HEK293T (cell line): ENCODE data around the gene TGFBR1.

ENCODE experiments used
- CTCF ChIA-PET: fragments of 350-600 bp; formaldehyde crosslinking; extraction: SDS; loops from one replicate; lab custom pipeline; 2021; ENCODE audit warnings: antibody characterized with exemption, inconsistent platforms; lab: Yijun Ruan, JAX
- POLR2A ChIA-PET: fragments of 350-600 bp; formaldehyde crosslinking; extraction: SDS; loops from one replicate; lab custom pipeline; 2020; ENCODE audit warnings: antibody characterized with exemption, inconsistent platforms; lab: Yijun Ruan, JAX
- DNase-seq: peaks from one replicate; pipeline ENCODE4 v3.0.0; 2012; ENCODE audit warnings: mixed read lengths; ENCODE audit errors: extremely low spot score
- ARNT ChIP-seq: fragments of 450-650 bp; IDR thresholded peaks from 2 replicates; pipeline ENCODE4 v1.6.1; 2017; ENCODE audit warnings: mild to moderate bottlenecking
- BHLHE40 ChIP-seq: fragments of 450-650 bp; IDR thresholded peaks from 2 replicates; pipeline ENCODE4 v1.6.1; 2016; ENCODE audit warnings: mild to moderate bottlenecking, moderate library complexity, borderline replicate concordance
- CTBP1 ChIP-seq: fragments of 450-650 bp; IDR thresholded peaks from 2 replicates; pipeline ENCODE4 v1.6.1; 2016; ENCODE audit warnings: borderline replicate concordance
- ELF4 ChIP-seq: fragments of 450-650 bp; IDR thresholded peaks from 2 replicates; pipeline ENCODE4 v1.6.1; 2017; ENCODE audit warnings: antibody characterized with exemption
- FOXA1 ChIP-seq: fragments of 450-650 bp; IDR thresholded peaks from 2 replicates; pipeline ENCODE4 v1.6.1; 2016; ENCODE audit warnings: mild to moderate bottlenecking
- FOXK2 ChIP-seq: fragments of 450-650 bp; IDR thresholded peaks from 2 replicates; pipeline ENCODE4 v1.6.1; 2016; ENCODE audit warnings: mild to moderate bottlenecking
- FOXM1 ChIP-seq: fragments of 450-650 bp; IDR thresholded peaks from 2 replicates; pipeline ENCODE4 v1.6.1; 2017; ENCODE audit warnings: mild to moderate bottlenecking, borderline replicate concordance
- HDGF ChIP-seq: fragments of 450-650 bp; IDR thresholded peaks from 2 replicates; pipeline ENCODE4 v1.6.1; 2017; ENCODE audit warnings: antibody characterized with exemption, borderline replicate concordance
- L3MBTL2 ChIP-seq: fragments of 450-650 bp; conservative IDR thresholded peaks from 2 replicates; pipeline ENCODE4 v1.6.1; 2016; ENCODE audit warnings: mild to moderate bottlenecking
- LEF1 ChIP-seq: fragments of 450-650 bp; IDR thresholded peaks from 2 replicates; pipeline ENCODE4 v1.6.1; 2017; ENCODE audit warnings: mild to moderate bottlenecking, borderline replicate concordance
- NFRKB ChIP-seq: fragments of 450-650 bp; IDR thresholded peaks from 2 replicates; pipeline ENCODE4 v1.6.1; 2016; ENCODE audit warnings: mild to moderate bottlenecking, moderate library complexity
- PKNOX1 ChIP-seq: fragments of 450-650 bp; IDR thresholded peaks from 2 replicates; pipeline ENCODE4 v1.6.1; 2016
- SP1 ChIP-seq: fragments of 450-650 bp; IDR thresholded peaks from 2 replicates; pipeline ENCODE4 v1.6.1; 2017
- SUZ12 ChIP-seq: fragments of 450-650 bp; IDR thresholded peaks from 2 replicates; pipeline ENCODE4 v1.6.1; 2016; ENCODE audit warnings: mild to moderate bottlenecking
- TARDBP ChIP-seq: fragments of 450-650 bp; IDR thresholded peaks from 2 replicates; pipeline ENCODE4 v1.6.1; 2016
- ZNF384 ChIP-seq: fragments of 450-650 bp; IDR thresholded peaks from 2 replicates; pipeline ENCODE4 v1.6.1; 2016

Gene TGFBR1

GRCh38 chr9:99177576-99178366, 72.9 kb downstream of the TGFBR1 start:
- no peak for DNase-seq
- CTCF ChIA-PET: interaction anchor here (0.7 kb wide), 1 partner anchor 72 kb away, joined by 5 read pairs; no protein-coding TSS in a partner anchor
- TF ChIP-seq ELF4 (no peak), SUZ12 (no peak), FOXA1 (no peak), FOXM1 (no peak), FOXK2 (no peak), CTBP1 (no peak), TARDBP (no peak), NFRKB (no peak), BHLHE40 (no peak), PKNOX1 (no peak), ZNF384 (no peak), ARNT (no peak)
- POLR2A ChIA-PET: no interaction called here

- ChIA-PET CTCF (no interaction called here), POLR2A (no interaction called here)
- no peak for DNase-seq
- no peak for TF ChIP-seq SP1
- TF ChIP-seq HDGF: no peak
- TF ChIP-seq BHLHE40: no peak
- no peak for TF ChIP-seq L3MBTL2
- no peak for TF ChIP-seq FOXK2
- no peak for TF ChIP-seq ZNF384
- TF ChIP-seq PKNOX1: no peak
- no peak for TF ChIP-seq TARDBP
- TF ChIP-seq SUZ12: no peak
- no peak for TF ChIP-seq NFRKB
- TF ChIP-seq FOXM1: no peak
- no peak for TF ChIP-seq FOXA1
- TF ChIP-seq ARNT: no peak
- no peak for TF ChIP-seq LEF1
- no peak for TF ChIP-seq CTBP1
These were observed 74.3 kb downstream of the TGFBR1 start for GRCh38 chr9:99178912-99179872.

- TF ChIP-seq HDGF (no peak), TARDBP (no peak), CTBP1 (no peak), SUZ12 (no peak), NFRKB (no peak), LEF1 (no peak), L3MBTL2 (no peak), ARNT (no peak), BHLHE40 (no peak), ELF4 (no peak)
- no peak for DNase-seq
- POLR2A ChIA-PET: no interaction called here
- CTCF ChIA-PET: no interaction called here
These were observed 75.3 kb downstream of the TGFBR1 start for GRCh38 chr9:99180199-99180598.

GRCh38 chr9:99180662-99181061, 75.7 kb downstream of the TGFBR1 start:
- no peak for DNase-seq
- POLR2A ChIA-PET: no interaction called here
- no peak for TF ChIP-seq FOXK2
- TF ChIP-seq ELF4: no peak
- no peak for TF ChIP-seq ARNT
- TF ChIP-seq HDGF: no peak
- no peak for TF ChIP-seq LEF1
- no peak for TF ChIP-seq FOXA1
- TF ChIP-seq NFRKB: no peak
- no peak for TF ChIP-seq ZNF384
- no peak for TF ChIP-seq SP1
- no peak for TF ChIP-seq FOXM1
- CTCF ChIA-PET: no interaction called here

- TF ChIP-seq FOXA1: no peak
- no peak for TF ChIP-seq BHLHE40
- TF ChIP-seq NFRKB: no peak
- no peak for TF ChIP-seq PKNOX1
- no peak for TF ChIP-seq CTBP1
- no peak for TF ChIP-seq FOXK2
- TF ChIP-seq TARDBP: no peak
- TF ChIP-seq FOXM1: no peak
- TF ChIP-seq HDGF: no peak
- no peak for TF ChIP-seq ARNT
- TF ChIP-seq SP1: no peak
- no peak for TF ChIP-seq ZNF384
- TF ChIP-seq L3MBTL2: no peak
- TF ChIP-seq SUZ12: no peak
- TF ChIP-seq LEF1: no peak
- no peak for TF ChIP-seq ELF4
- DNase-seq: no peak
- ChIA-PET POLR2A (no interaction called here), CTCF (no interaction called here)
These were observed 76.3 kb downstream of the TGFBR1 start for GRCh38 chr9:99181206-99181605.

- TF ChIP-seq ZNF384 (no peak), HDGF (no peak), SP1 (no peak), NFRKB (no peak)
- POLR2A ChIA-PET: no interaction called here
- CTCF ChIA-PET: no interaction called here
- no peak for DNase-seq
These were observed 76.7 kb downstream of the TGFBR1 start for GRCh38 chr9:99181621-99182020.
